ENCODE results near the gene PLAAT1. TPM values are rescaled to one million over a fixed set of nuclear protein-coding genes. Genes with fewer than 3 reads are reported as not detected.

The PLAAT1 gene
- total RNA-seq, 1 donor: under 0.01 TPM

Other genes with a start within 250 kb of the PLAAT1 start
- gene ATP13A5, start 137.5 kb downstream of the PLAAT1 start, total RNA-seq: not detected

All from hematopoietic multipotent progenitor cell (in vitro differentiated cells).